ENCODE results near the gene VWA2. TPM values are rescaled to one million over a fixed set of nuclear protein-coding genes. Genes with fewer than 3 reads are reported as not detected.

The VWA2 gene
- total RNA-seq, 6 experiments from 2014 or later = 0.06 to 0.14 (median 0.09) TPM; not detected in 2

- no peak for DNase-seq
- Histone ChIP-seq H3K27ac (no peak overlapping the region), H3K36me3 (no peaks in the 10 kb centered on the region), H3K9me3 (no peaks in the 10 kb centered on the region), H3K4me1 (no peaks in the 10 kb centered on the region), H3K4me3 (no peak overlapping the region), H3K27me3 (no peaks in the 10 kb centered on the region)
- intact Hi-C loops (cut with DNase I) = no loop called here
- no peak for ATAC-seq
- no peak for TF ChIP-seq CTCF (IDR thresholded peaks at IDR 0.05)
- no peak for TF ChIP-seq POLR2A (IDR thresholded peaks at IDR 0.05)
- 60% methylated on average over 3 of the region's 3 CpGs for WGBS (ENCODE audit: insufficient coverage, low coverage, low lambda C conversion rate, missing lambda C conversion rate)
Observed at GRCh38 chr10:114257498-114257897, 18.4 kb downstream of the VWA2 start.

- 86% methylated on average over 5 of the region's 5 CpGs for WGBS (ENCODE audit: insufficient coverage, low coverage, low lambda C conversion rate, missing lambda C conversion rate)
- intact Hi-C loops (cut with DNase I) = no loop called here
- H3K9me3 ChIP-seq = no peaks in the 10 kb centered on the region
- H3K4me3 ChIP-seq = no peak overlapping the region
- no peak overlapping the region for H3K27ac ChIP-seq
- no peak for ATAC-seq
- TF ChIP-seq CTCF (IDR thresholded peaks at IDR 0.05) (no peak), POLR2A (IDR thresholded peaks at IDR 0.05) (no peak)
- no peaks in the 10 kb centered on the region for H3K27me3 ChIP-seq
- no peaks in the 10 kb centered on the region for H3K36me3 ChIP-seq
- H3K4me1 ChIP-seq = no peaks in the 10 kb centered on the region
- DNase-seq = no peak
Observed at GRCh38 chr10:114258274-114258840, 19.3 kb downstream of the VWA2 start.

- no peak overlapping the region for H3K4me3 ChIP-seq
- 80% methylated on average over 10 of the region's 10 CpGs for WGBS (ENCODE audit: insufficient coverage, low coverage, low lambda C conversion rate, missing lambda C conversion rate)
- no peaks in the 10 kb centered on the region for H3K4me1 ChIP-seq
- DNase-seq = no peak
- H3K27ac ChIP-seq = no peak overlapping the region
- intact Hi-C loops (cut with DNase I) = no loop called here
- H3K36me3 ChIP-seq = no peaks in the 10 kb centered on the region
- TF ChIP-seq POLR2A (IDR thresholded peaks at IDR 0.05) (no peak), CTCF (IDR thresholded peaks at IDR 0.05) (no peak)
- no peak for ATAC-seq
- no peaks in the 10 kb centered on the region for H3K9me3 ChIP-seq
- no peaks in the 10 kb centered on the region for H3K27me3 ChIP-seq
Observed at GRCh38 chr10:114259824-114260223, 20.8 kb downstream of the VWA2 start.

GRCh38 chr10:114260366-114260765 is 21.3 kb downstream of the VWA2 start:
- intact Hi-C loops (cut with DNase I) = no loop called here

More at GRCh38 chr10:114260366-114260765, 21.3 kb downstream of the VWA2 start:
- no peaks in the 10 kb centered on the region for H3K27me3 ChIP-seq
- ATAC-seq (no peak), DNase-seq (no peak)
- 43% methylated on average over 1 of the region's 5 CpGs for WGBS (ENCODE audit: insufficient coverage, low coverage, low lambda C conversion rate, missing lambda C conversion rate)
- no peaks in the 10 kb centered on the region for H3K4me1 ChIP-seq
- no peak overlapping the region for H3K4me3 ChIP-seq
- H3K27ac ChIP-seq = no peak overlapping the region
- no peaks in the 10 kb centered on the region for H3K9me3 ChIP-seq
- no peaks in the 10 kb centered on the region for H3K36me3 ChIP-seq
- TF ChIP-seq POLR2A (IDR thresholded peaks at IDR 0.05) (no peak), CTCF (IDR thresholded peaks at IDR 0.05) (no peak)
